ENCODE data around the gene GABRG2. TPM values are rescaled to one million over a fixed set of nuclear protein-coding genes. Genes with fewer than 3 reads are reported as not detected.

GABRG2 gene
- total RNA-seq, 1 donor from 2014 or later = not detected

GRCh38 chr5:162174358-162174974 is 106.9 kb downstream of the GABRG2 start:
- intact Hi-C loops (cut with DNase I) = no loop called here
- DNase-seq (ENCODE audit: low spot score) = no peak

GRCh38 chr5:162187371-162187770 is 119.8 kb downstream of the GABRG2 start:
- intact Hi-C loops (cut with DNase I) = no loop called here

GRCh38 chr5:162189719-162190118 is 122.1 kb downstream of the GABRG2 start:
- intact Hi-C loops (cut with DNase I) = no loop called here
- no peak for DNase-seq (ENCODE audit: low spot score)

More at GRCh38 chr5:162187371-162187770, 119.8 kb downstream of the GABRG2 start:
- no peak for DNase-seq (ENCODE audit: low spot score)

GRCh38 chr5:162193012-162193411 is 125.4 kb downstream of the GABRG2 start:
- intact Hi-C loops (cut with DNase I) = no loop called here
- DNase-seq (ENCODE audit: low spot score) = no peak

GRCh38 chr5:162196351-162196750 is 128.8 kb downstream of the GABRG2 start:
- no peak for DNase-seq (ENCODE audit: low spot score)

GRCh38 chr5:162202285-162202880 is 134.8 kb downstream of the GABRG2 start:
- no peak for DNase-seq (ENCODE audit: low spot score)
- intact Hi-C loops (cut with DNase I) = no loop called here

More at GRCh38 chr5:162196351-162196750, 128.8 kb downstream of the GABRG2 start:
- intact Hi-C loops (cut with DNase I) = no loop called here

Other genes with a start within 250 kb of the GABRG2 start
- not detected for gene GABRA1, start 219.7 kb upstream of the GABRG2 start, total RNA-seq